HS-27A (cell line): ENCODE measurements around the gene PTGR2.
"Not testable (repeated sequence)": the region's sequence is repeated elsewhere in the genome, so short reads cannot be mapped to it uniquely, and the experiment has no call there.

Experiments used
- DNase-seq: peaks from one replicate; pipeline ENCODE4 v3.0.0-alpha.2; 2012; ENCODE audit warnings: low read depth, missing footprints

PTGR2 gene

DNA sequence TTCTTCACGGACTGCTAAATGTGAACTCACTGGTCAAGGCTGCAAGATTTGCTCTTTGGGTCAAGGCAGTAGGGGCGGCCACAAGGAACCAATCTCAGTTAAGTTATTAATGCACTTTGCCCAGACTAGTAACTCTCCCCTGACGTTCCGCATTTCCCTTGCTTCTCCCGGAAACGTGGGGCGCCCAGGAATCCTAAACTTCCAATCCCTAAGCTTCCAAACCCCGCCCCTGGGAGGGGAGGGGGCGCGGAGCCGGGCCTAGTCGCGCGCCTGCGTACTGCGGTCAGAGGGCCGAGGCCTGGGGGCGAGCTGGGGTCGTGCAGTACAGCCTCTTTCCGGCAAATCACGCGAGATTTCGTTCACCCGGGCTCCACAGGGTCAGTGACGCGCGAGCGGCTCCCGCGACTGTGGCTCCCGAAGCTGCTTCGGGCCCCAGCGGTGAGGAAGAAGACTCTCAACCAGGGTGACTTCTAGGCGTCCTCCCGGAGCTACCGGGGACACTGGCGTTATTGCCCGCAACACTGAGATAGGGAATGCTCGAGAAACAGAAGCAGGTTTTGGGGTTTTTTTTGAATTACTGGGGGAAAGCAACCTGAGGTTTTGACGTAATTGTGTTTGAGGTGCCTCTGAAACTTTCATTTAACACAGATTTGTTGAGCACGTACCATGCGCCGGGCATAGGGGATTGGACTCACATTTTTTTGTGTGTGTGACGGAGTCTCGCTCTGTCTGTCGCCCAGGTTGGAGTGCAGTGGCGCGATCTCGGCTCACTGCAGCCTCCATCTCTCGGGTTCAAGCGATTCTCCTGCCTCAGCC is at the start of gene PTGR2:
PTGR2 (plus strand) TSS at position 265 of the 816 bp plus-strand sequence. CDS start 7,032 bp downstream, outside the sequence.
- peak; percentile 93 for DNase-seq

DNA sequence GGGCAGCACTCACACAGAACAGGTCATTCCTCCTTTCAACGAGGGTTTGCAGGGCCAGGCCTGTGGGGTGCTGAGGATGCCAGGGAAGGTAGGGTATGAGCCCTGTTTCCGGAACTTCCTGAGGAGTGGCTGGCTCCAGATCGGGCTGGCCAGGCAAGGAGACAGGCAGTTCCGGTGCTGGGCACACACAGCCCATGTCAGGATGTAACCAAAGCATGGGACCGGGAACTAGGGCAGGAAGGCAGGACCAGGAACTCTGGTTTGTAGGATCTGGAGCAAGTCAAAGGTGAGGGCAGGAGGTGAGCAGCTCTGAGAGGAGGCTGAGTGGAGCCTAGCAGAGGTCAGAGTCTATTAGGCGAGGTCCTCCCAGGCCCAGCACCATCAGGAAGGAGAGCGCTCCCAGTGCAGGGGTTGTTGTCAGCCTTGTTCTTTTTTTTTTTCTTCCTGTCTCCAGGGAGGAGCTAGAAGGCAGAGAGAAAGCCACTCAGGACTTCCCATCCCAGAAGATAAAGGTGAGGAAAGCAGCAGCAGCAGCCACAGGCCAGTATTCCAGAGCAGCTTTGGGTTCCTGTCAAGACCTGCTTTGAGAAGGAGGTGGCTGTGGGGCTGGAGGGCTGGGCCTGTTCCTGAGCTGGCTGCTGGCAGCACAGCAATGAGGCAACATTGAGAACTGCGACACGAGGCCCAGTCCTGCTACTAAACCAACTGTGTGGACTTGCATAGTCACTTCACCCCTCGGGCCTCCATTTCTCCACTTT is 49.0 kb upstream of the PTGR2 start:
- no peak for DNase-seq

- no peak for DNase-seq
Observed at GRCh38 chr14:73804636-73805035, 47.0 kb upstream of the PTGR2 start.

GRCh38 chr14:73807457-73807856 is 44.2 kb upstream of the PTGR2 start:
- DNase-seq, result no peak

DNA sequence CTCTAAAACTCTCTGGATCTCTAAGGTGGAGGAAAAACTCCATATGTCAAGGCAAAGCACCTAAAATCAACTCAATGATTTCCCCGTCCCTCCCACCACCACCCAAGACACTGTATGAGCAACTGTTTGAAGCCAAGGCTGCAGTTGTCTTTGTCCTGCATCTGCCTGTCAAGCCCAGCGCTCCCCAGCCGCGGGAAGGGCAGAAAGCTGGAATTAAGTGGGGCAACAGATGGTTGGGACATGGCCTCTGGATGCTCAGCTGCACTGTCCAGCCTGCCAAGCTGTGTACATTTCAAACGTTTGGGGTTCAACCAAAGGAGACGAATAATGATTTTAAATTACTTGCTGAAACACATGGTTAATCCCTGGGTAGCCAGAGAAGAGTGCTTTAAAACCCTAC is 42.2 kb upstream of the PTGR2 start:
- DNase-seq, result no peak

- no peak for DNase-seq
Observed at GRCh38 chr14:73810478-73811163, 41.0 kb upstream of the PTGR2 start.

- no peak for DNase-seq
Observed at GRCh38 chr14:73811164-73811503, 40.5 kb upstream of the PTGR2 start.

GRCh38 chr14:73814153-73814552 is 37.5 kb upstream of the PTGR2 start:
- DNase-seq, result no peak

DNA sequence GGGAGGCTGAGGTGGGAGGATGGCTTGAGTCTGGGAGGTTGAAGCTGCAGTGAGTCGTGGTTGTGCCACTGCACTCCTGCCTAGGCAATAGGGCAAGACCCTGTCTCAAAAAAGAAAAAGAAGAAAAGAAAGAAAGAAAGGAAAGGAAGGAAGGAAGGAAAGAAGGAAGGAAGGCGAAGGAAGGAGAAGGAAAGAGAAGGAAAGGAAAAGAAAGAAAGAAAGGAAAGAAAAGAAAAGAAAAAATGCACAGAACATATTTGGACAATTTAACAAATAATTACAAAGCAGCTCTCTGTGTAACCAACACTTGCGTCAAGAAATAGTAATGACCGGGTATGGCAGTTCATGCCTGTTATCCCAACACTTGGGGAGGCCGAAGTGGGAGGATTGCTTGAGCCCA is 35.8 kb upstream of the PTGR2 start:
- no peak for DNase-seq

DNA sequence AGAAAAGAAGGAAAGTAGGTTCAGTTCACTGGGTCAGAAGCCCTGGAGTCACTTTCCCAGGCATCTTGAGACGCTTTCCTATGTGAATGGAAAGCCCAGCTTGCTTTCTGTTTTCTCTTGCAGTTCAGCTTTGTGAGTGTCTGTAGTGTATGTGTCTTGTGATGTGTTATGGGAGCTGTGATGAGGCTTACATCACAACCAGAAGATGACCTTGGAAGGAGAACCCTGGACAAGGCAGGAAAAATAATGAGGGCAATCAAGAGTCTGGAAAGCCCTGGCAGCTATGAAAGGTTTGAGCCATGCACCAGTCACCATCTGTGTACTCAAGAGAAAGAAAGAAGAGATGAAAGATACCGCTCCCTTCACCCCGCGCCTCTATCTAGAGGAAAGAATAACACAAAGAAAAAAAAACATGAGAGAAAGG is 35.2 kb upstream of the PTGR2 start:
- no peak for DNase-seq

DNA sequence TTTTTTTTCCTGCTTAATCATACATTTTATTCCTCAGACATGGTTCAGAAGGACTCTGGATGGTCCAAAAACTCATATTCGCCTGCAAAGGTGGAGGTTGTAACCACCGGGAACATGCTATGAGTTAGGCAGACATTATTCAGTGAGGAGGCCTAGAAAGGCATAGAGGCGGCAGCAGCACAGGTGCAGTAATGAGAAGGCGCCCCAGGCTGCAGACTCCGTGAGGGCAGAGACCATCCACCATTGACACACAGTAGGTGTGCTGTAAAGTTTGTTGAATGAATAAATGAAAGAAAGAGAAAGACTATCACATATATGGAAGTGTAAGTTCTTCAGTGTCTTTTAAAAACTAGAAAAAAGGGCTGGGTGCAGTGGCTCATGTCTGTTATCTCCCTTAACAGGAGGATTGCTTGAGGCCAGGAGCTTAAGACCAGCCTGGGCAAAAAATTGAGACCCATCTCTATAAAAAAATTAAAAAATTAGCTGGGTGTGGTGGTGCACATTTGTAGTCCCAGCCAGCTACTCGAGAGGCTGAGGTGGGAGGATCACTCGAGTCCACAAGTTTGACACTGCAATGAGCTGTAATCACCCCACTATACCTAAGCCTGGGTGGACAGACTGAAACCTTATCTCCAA is 34.5 kb upstream of the PTGR2 start:
- DNase-seq, result no peak

DNA sequence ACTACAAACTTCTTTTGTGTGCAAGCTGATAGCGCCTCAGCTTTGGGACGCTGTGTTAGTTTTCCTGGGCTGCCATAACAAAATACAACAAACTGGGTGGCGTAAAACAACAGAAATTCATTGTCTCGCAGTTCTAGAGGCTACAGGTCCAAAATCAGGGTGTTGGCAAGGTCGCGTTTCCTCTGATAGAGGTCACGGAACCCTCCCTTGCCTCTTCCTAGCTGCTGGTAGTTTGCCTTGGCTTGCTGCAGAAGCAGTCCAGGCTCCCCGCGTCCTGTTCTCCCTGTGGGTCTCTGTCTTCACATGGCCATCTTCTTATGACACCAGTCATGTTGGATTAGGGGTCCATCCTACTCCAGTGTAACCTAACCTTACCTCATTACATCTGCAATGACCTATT is 32.8 kb upstream of the PTGR2 start:
- DNase-seq, result no peak

- no peak for DNase-seq
Observed at GRCh38 chr14:73820631-73821030, 31.0 kb upstream of the PTGR2 start.

DNA sequence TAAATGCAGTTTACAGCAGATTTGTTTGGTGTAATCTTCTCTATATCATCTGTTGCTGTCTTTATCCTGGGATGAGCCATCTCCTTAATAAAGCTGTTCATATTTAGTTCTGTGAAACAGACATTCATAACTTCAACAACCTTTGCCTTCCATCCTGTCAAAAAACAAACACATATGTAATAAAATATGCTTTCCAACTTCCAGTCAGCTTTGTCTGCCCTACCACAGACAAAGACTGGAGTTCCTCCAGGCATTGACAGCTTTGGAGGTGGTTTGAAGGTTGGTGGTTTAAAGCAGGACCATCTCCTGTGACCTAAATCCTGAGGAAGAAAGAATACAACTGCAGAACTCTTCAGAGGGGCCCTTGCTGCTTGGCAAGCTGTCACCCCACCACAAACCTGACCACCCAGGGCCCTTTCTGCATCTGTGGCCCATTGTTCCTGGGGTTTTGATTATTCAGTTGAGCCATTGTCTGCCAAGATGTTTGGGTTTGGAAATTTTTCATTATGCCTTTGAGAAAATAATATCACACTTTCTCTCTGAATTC is 28.2 kb upstream of the PTGR2 start:
- no peak for DNase-seq

DNA sequence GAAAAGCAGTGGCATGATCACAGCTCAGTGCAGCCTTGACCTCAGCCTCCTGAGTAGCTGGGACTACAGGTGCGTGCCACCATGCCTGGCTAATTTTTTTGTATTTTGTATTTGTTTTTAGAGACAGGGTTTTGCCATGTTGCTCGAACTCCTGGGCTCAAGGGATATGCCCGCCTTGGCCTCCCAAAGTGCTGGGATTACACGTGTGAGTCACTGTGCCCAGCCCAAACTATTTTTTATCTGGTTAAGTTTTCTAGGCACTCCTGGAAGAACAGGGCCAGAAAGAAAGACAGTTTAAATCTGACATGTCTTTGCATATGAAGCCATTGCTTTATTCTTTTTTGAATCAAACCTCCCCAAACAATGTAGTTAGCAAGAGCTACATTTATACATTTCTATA is 27.5 kb upstream of the PTGR2 start:
- no peak for DNase-seq

DNA sequence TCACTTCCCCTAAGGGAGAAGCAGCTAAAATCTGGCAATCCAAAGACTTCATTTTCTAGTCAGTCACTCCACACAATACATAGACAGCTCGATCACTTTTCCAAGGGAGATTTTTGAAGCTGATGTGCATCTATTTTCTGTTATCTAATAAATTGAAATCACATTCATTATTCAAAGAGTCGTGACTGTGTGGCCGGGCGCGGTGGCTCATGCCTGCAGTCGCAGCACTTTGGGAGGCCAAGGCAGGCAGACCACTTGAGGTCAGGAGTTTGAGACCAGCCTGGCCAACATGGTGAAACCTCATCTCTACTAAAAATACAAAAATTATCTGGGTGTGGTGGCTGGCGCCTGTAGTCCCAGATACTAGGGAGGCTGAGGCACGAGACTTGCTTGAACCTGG is 27.1 kb upstream of the PTGR2 start:
- no peak for DNase-seq

DNA sequence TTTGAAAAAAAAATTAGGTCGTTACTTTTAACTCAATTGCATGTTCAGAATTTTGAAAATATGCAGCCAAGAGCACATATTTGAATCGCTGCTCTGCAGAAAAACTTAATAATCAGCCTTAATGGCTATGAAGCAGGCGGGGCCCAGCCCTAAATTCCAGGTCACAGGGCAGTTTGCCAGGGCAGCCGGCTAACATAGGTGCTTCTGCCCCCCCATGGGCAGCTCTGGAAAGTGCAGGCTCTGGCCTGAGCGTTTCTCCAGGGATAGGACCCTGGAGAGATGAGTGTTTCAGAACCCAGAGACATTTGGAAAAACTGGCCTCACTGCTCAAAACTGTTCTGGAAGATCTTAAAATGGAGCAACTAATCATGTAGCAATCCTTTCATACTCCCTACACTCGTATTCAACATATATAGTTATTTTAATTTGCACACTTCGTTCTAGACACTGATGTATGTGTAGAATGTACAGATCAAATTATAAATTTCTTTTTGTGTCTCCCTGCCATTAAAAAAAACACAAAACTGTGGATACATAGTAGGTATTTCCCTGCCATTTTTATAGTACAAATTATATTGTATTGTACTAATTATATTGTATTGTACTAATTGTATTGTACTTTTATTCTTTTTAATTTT is 26.0 kb upstream of the PTGR2 start:
- DNase-seq, result peak; percentile 49

DNA sequence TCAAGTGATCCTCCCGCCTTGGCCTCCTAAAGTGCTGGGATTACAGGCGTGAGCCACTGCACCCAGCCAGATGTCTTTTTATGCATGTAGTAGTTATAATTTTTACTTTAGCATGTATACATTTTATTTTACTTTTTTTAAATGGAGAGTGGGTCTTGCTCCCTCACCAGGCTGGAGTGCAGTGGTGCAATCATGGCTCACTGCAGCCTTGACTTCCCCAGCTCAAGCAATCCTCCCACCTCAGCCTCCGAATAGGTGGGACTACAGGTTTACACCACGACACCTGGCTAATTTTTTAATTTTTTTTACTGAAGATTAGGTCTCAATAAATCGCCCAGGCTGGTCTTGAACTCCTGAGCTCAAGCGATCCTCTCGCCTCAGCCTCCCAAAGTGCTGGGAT is 24.4 kb upstream of the PTGR2 start:
- DNase-seq, result not testable (repeated sequence)

- no peak for DNase-seq
Observed at GRCh38 chr14:73829071-73829470, 22.6 kb upstream of the PTGR2 start.

- no peak for DNase-seq
Observed at GRCh38 chr14:73829526-73830431, 21.9 kb upstream of the PTGR2 start.

DNA sequence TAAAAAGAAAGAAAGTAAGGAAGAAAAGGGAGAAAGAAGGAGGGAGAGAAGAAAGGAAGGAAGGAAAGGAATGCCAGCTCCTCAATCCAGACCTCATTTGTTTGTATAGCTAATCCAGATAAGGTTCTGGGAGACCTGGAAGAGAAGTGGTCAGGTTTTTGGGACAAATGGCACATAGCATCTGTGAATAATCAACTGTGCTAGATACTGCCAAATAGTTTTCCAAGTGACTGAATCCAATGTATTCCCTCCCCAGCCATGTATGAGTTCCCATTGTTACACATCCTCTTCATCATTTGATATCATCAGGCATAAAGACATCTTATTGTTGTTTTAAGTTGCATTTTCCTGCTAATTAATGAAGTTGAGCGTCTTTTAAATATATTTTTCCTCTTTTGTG is 18.6 kb upstream of the PTGR2 start:
- no peak for DNase-seq
